Endodermal cell (in vitro differentiated cells): ENCODE measurements around the gene NMU. TPM values are rescaled to one million over a fixed set of nuclear protein-coding genes. Genes with fewer than 3 reads are reported as not detected.

ENCODE experiments used
- DNase-seq: peaks from one replicate; pipeline ENCODE4 v3.0.0-alpha.2; 2017
- H3K27ac ChIP-seq: 2 replicates; pipeline ENCODE4 v1.5.1; 2013; ENCODE audit warnings: mild to moderate bottlenecking, low read depth, low read length, moderate library complexity
- H3K27me3 ChIP-seq: 2 replicates; pipeline ENCODE4 v1.6.1; 2013; ENCODE audit warnings: mild to moderate bottlenecking, low read length, moderate library complexity; ENCODE audit not compliant: insufficient read depth, control insufficient read depth, poor library complexity, severe bottlenecking
- H3K36me3 ChIP-seq: 2 replicates; pipeline ENCODE4 v1.7.0; 2013; ENCODE audit warnings: mild to moderate bottlenecking, low read length, moderate library complexity; ENCODE audit not compliant: control insufficient read depth, insufficient read depth
- H3K4me1 ChIP-seq: one replicate; pipeline ENCODE4 v1.7.0; 2013; ENCODE audit warnings: low read length; ENCODE audit not compliant: control insufficient read depth, insufficient read depth
- H3K4me3 ChIP-seq: 2 replicates; pipeline ENCODE4 v1.5.1; 2013; ENCODE audit warnings: mild to moderate bottlenecking, low read length, moderate library complexity
- H3K9ac ChIP-seq: 2 replicates; pipeline ENCODE4 v1.6.1; 2013; ENCODE audit warnings: mild to moderate bottlenecking, low read length, moderate library complexity; ENCODE audit not compliant: poor library complexity, severe bottlenecking; ENCODE audit errors: extremely low read depth
- H3K9me3 ChIP-seq: 2 replicates; pipeline ENCODE4 v1.6.1; 2013; ENCODE audit warnings: mild to moderate bottlenecking, low read length, moderate library complexity; ENCODE audit not compliant: control insufficient read depth
- H3K27ac Mint-ChIP-seq: 2 replicates; pipeline ENCODE4 v1.8.0; 2020; ENCODE audit warnings: mixed read lengths
- H3K27me3 Mint-ChIP-seq: 2 replicates; pipeline ENCODE4 v1.8.0; 2021; ENCODE audit warnings: mild to moderate bottlenecking, mixed read lengths; ENCODE audit not compliant: insufficient read depth
- H3K36me3 Mint-ChIP-seq: 2 replicates; pipeline ENCODE4 v1.8.0; 2020; ENCODE audit warnings: low read depth, mixed read lengths
- H3K4me1 Mint-ChIP-seq: 2 replicates; pipeline ENCODE4 v1.8.0; 2020; ENCODE audit warnings: mixed read lengths
- H3K4me3 Mint-ChIP-seq: 2 replicates; pipeline ENCODE4 v1.8.0; 2020; ENCODE audit warnings: mild to moderate bottlenecking, moderate library complexity, mixed read lengths
- H3K9me3 Mint-ChIP-seq: 2 replicates; pipeline ENCODE4 v1.8.0; 2020; ENCODE audit warnings: mild to moderate bottlenecking, mixed read lengths
- CTCF ChIP-seq: fragments of 200-600 bp; sonication (generic); conservative IDR thresholded peaks from 2 replicates; pipeline ENCODE4 v1.5.0; 2021; ENCODE audit warnings: antibody characterized with exemption, mild to moderate bottlenecking
- WGBS, 2 experiments: methylation state at CpG; one replicate each; pipeline versions ENCODE4 v1.1.5 to v1.1.7; 2013; ENCODE audit warnings: missing lambda C conversion rate in 2 of 2, mixed read lengths in 1 of 2; ENCODE audit not compliant: insufficient coverage in 1 of 2, insufficient read length in 1 of 2; 5-methylcytosine and 5-hydroxymethylcytosine counted together
- total RNA-seq, 2 donors: library from RNA; stranded (reverse); fragmentation: NEBNext Ultra II Directional in 1 of 2; extraction: Animal tissue kit (Norgen Biotek cat#: 25700) in 1 of 2; gene quantifications; 2 replicates in 1 of 2; 3 replicates in 1 of 2; pipeline ENCODE4 v1.2.1, GENCODE V29; 2021

NMU gene
- total RNA-seq, 2 donors from 2014 or later, result 9.6 to 17.2 TPM

GRCh38 chr4:55546506-55546755, 89.7 kb downstream of the NMU start:
- Histone ChIP-seq H3K9me3 (no peaks in the 10 kb centered on the region), H3K9ac (peak overlapping the region; percentile 35), H3K4me3 (peak overlapping the region; percentile 94), H3K36me3 (no peaks in the 10 kb centered on the region), H3K27ac (peak overlapping the region; percentile 89), H3K4me1 (no peaks in the 10 kb centered on the region), H3K27me3 (no peaks in the 10 kb centered on the region)
- no peaks in the 10 kb centered on the region for H3K9me3 Mint-ChIP-seq
- H3K4me3 Mint-ChIP-seq, result peak overlapping the region; percentile 88
- H3K27ac Mint-ChIP-seq, result no peak overlapping the region
- TF ChIP-seq CTCF, result no peak
- H3K36me3 Mint-ChIP-seq, result no peaks in the 10 kb centered on the region
- 0% methylated on average over 16 of the region's 16 CpGs; no CpG with 5 or more reads in 1 of the 2 experiments for WGBS, 2 experiments
- no peak for DNase-seq
- peaks cover 43% of the 10 kb centered on the region for H3K4me1 Mint-ChIP-seq
- no peaks in the 10 kb centered on the region for H3K27me3 Mint-ChIP-seq

GRCh38 chr4:55545641-55546505, 90.2 kb downstream of the NMU start:
- no peaks in the 10 kb centered on the region for H3K27me3 ChIP-seq
- Mint-ChIP-seq H3K27ac (peak overlapping the region; percentile 90), H3K4me1 (peaks cover 45% of the 10 kb centered on the region), H3K9me3 (no peaks in the 10 kb centered on the region), H3K36me3 (no peaks in the 10 kb centered on the region), H3K4me3 (peak overlapping the region; percentile 88), H3K27me3 (no peaks in the 10 kb centered on the region)
- TF ChIP-seq CTCF, result no peak
- peak; percentile 83 for DNase-seq
- WGBS, 2 experiments, result 0 to 1% methylated on average over 22 to 83 of the region's 87 CpGs
- H3K9me3 ChIP-seq, result no peaks in the 10 kb centered on the region
- H3K4me3 ChIP-seq, result peak overlapping the region; percentile 93
- peak overlapping the region; percentile 78 for H3K27ac ChIP-seq
- H3K4me1 ChIP-seq, result no peaks in the 10 kb centered on the region
- H3K9ac ChIP-seq, result peak overlapping the region; percentile 72
- no peaks in the 10 kb centered on the region for H3K36me3 ChIP-seq

Other genes starting within 250 kb of the NMU start
- 100 to 1,000 TPM in 1 of 2 donors, 10 to 100 TPM in 1; 90.5 to 100 TPM for gene TMEM165, start 240.3 kb downstream of the NMU start, total RNA-seq
- gene CLOCK, start 89.4 kb downstream of the NMU start, total RNA-seq, result 10 to 100 TPM; 22.9 to 25.1 TPM
- gene PDCL2, start 44.1 kb downstream of the NMU start, total RNA-seq, result not detected
- gene EXOC1L, start 183.5 kb upstream of the NMU start, total RNA-seq, result not detected
- gene EXOC1, start 217.3 kb upstream of the NMU start, total RNA-seq, result 10 to 100 TPM; 26.5 to 26.9 TPM